ENCODE measurements around the gene GTPBP3. TPM values are rescaled to one million over a fixed set of nuclear protein-coding genes. Genes with fewer than 3 reads are reported as not detected.

GTPBP3 gene
- total RNA-seq, 1 experiment from 2014 or later: 53.2 TPM

GRCh38 chr19:17312189-17313113 lies 24.9 kb upstream of the GTPBP3 start:
- intact Hi-C loops (cut with micrococcal nuclease; ENCODE audit: unreplicated experiment): no loop called here
- H3K9me3 ChIP-seq (ENCODE audit: low read depth, low read length, poor library complexity, severe bottlenecking): no peaks in the 10 kb centered on the region
- TF ChIP-seq CTCF (conservative IDR thresholded peaks at IDR 0.05; ENCODE audit: low read depth, low read length) (no peak), EZH2 (IDR thresholded peaks at IDR 0.05; ENCODE audit: borderline replicate concordance, low read depth, low read length, poor library complexity, severe bottlenecking) (no peak)
- DNase-seq (ENCODE audit: low spot score): no peak
- no peak overlapping the region for H3K27ac ChIP-seq (ENCODE audit: low read depth, low read length, poor library complexity, severe bottlenecking)
- CTCF ChIA-PET: no interaction called here
- no peak overlapping the region for H3K4me3 ChIP-seq (ENCODE audit: low read depth, low read length, poor library complexity, severe bottlenecking)
- BruUV-seq (replicated peaks): no TSS peak
- peaks cover 21% of the 10 kb centered on the region for H3K36me3 ChIP-seq (ENCODE audit: insufficient read depth, low read length, poor library complexity, severe bottlenecking)
- POLR2A ChIA-PET (ENCODE audit: low non-redundant PET): no interaction called here
- H3K4me1 ChIP-seq (ENCODE audit: insufficient read depth, low read length, poor library complexity, severe bottlenecking): no peaks in the 10 kb centered on the region
- H3K27me3 ChIP-seq (replicated peaks; ENCODE audit: insufficient read depth, low read depth, low read length, poor library complexity): no peaks in the 10 kb centered on the region

GRCh38 chr19:17314007-17314593 lies 23.3 kb upstream of the GTPBP3 start:
- no TSS peak for BruUV-seq (replicated peaks)
- no peaks in the 10 kb centered on the region for H3K27me3 ChIP-seq (replicated peaks; ENCODE audit: insufficient read depth, low read depth, low read length, poor library complexity)
- TF ChIP-seq CTCF (conservative IDR thresholded peaks at IDR 0.05; ENCODE audit: low read depth, low read length): no peak
- no peak for TF ChIP-seq EZH2 (IDR thresholded peaks at IDR 0.05; ENCODE audit: borderline replicate concordance, low read depth, low read length, poor library complexity, severe bottlenecking)
- CTCF ChIA-PET: no interaction called here
- no peaks in the 10 kb centered on the region for H3K4me1 ChIP-seq (ENCODE audit: insufficient read depth, low read length, poor library complexity, severe bottlenecking)
- H3K27ac ChIP-seq (ENCODE audit: low read depth, low read length, poor library complexity, severe bottlenecking): no peak overlapping the region
- no peaks in the 10 kb centered on the region for H3K9me3 ChIP-seq (ENCODE audit: low read depth, low read length, poor library complexity, severe bottlenecking)
- H3K36me3 ChIP-seq (ENCODE audit: insufficient read depth, low read length, poor library complexity, severe bottlenecking): peaks cover 21% of the 10 kb centered on the region
- POLR2A ChIA-PET (ENCODE audit: low non-redundant PET): no interaction called here
- intact Hi-C loops (cut with micrococcal nuclease; ENCODE audit: unreplicated experiment): no loop called here
- no peak for DNase-seq (ENCODE audit: low spot score)
- no peak overlapping the region for H3K4me3 ChIP-seq (ENCODE audit: low read depth, low read length, poor library complexity, severe bottlenecking)

GRCh38 chr19:17318966-17319365 lies 18.4 kb upstream of the GTPBP3 start:
- H3K27ac ChIP-seq (ENCODE audit: low read depth, low read length, poor library complexity, severe bottlenecking): no peak overlapping the region
- intact Hi-C loops (cut with micrococcal nuclease; ENCODE audit: unreplicated experiment): no loop called here
- POLR2A ChIA-PET (ENCODE audit: low non-redundant PET): no interaction called here

More at GRCh38 chr19:17318966-17319365, 18.4 kb upstream of the GTPBP3 start:
- DNase-seq (ENCODE audit: low spot score): no peak
- no peak overlapping the region for H3K4me3 ChIP-seq (ENCODE audit: low read depth, low read length, poor library complexity, severe bottlenecking)
- CTCF ChIA-PET: no interaction called here
- no peaks in the 10 kb centered on the region for H3K9me3 ChIP-seq (ENCODE audit: low read depth, low read length, poor library complexity, severe bottlenecking)
- no peaks in the 10 kb centered on the region for H3K4me1 ChIP-seq (ENCODE audit: insufficient read depth, low read length, poor library complexity, severe bottlenecking)
- BruUV-seq (replicated peaks): no TSS peak
- peaks cover 21% of the 10 kb centered on the region for H3K36me3 ChIP-seq (ENCODE audit: insufficient read depth, low read length, poor library complexity, severe bottlenecking)
- TF ChIP-seq CTCF (conservative IDR thresholded peaks at IDR 0.05; ENCODE audit: low read depth, low read length) (no peak), EZH2 (IDR thresholded peaks at IDR 0.05; ENCODE audit: borderline replicate concordance, low read depth, low read length, poor library complexity, severe bottlenecking) (no peak)
- H3K27me3 ChIP-seq (replicated peaks; ENCODE audit: insufficient read depth, low read depth, low read length, poor library complexity): no peaks in the 10 kb centered on the region

All from A673 (cell line).